ENCODE data around the gene PDILT.
"Not testable (repeated sequence)": the region's sequence is repeated elsewhere in the genome, so short reads cannot be mapped to it uniquely, and the experiment has no call there.

DNA sequence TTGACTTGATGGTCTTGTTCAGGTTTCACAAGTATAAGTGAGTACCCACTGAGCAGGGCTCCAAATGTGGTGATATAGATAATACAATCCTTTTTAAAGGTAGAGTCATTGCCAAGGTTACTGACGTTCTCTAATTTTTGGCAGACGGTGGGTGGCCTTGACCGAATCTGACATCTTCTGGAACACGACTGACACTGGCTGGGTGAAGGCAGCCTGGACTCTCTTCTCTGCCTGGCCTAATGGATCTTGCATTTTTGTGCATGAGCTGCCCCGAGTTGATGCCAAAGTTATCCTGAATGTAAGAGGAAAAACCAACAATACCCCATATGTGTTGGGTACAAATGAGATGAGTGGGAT, 19.2 kb upstream of the PDILT start:
- TF ChIP-seq, protein P1, sequence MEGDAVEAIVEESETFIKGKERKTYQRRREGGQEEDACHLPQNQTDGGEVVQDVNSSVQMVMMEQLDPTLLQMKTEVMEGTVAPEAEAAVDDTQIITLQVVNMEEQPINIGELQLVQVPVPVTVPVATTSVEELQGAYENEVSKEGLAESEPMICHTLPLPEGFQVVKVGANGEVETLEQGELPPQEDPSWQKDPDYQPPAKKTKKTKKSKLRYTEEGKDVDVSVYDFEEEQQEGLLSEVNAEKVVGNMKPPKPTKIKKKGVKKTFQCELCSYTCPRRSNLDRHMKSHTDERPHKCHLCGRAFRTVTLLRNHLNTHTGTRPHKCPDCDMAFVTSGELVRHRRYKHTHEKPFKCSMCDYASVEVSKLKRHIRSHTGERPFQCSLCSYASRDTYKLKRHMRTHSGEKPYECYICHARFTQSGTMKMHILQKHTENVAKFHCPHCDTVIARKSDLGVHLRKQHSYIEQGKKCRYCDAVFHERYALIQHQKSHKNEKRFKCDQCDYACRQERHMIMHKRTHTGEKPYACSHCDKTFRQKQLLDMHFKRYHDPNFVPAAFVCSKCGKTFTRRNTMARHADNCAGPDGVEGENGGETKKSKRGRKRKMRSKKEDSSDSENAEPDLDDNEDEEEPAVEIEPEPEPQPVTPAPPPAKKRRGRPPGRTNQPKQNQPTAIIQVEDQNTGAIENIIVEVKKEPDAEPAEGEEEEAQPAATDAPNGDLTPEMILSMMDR (IDR thresholded peaks at IDR 0.05; ENCODE audit: insufficient read depth, low read length) = not testable (repeated sequence)
- TF ChIP-seq POLR2AphosphoS5 (IDR thresholded peaks at IDR 0.05; ENCODE audit: low read depth); GABPA (IDR thresholded peaks at IDR 0.05; ENCODE audit: low read depth); SPI1 (IDR thresholded peaks at IDR 0.05; ENCODE audit: borderline replicate concordance, low read depth): not testable (repeated sequence)
- TF ChIP-seq, protein P2, sequence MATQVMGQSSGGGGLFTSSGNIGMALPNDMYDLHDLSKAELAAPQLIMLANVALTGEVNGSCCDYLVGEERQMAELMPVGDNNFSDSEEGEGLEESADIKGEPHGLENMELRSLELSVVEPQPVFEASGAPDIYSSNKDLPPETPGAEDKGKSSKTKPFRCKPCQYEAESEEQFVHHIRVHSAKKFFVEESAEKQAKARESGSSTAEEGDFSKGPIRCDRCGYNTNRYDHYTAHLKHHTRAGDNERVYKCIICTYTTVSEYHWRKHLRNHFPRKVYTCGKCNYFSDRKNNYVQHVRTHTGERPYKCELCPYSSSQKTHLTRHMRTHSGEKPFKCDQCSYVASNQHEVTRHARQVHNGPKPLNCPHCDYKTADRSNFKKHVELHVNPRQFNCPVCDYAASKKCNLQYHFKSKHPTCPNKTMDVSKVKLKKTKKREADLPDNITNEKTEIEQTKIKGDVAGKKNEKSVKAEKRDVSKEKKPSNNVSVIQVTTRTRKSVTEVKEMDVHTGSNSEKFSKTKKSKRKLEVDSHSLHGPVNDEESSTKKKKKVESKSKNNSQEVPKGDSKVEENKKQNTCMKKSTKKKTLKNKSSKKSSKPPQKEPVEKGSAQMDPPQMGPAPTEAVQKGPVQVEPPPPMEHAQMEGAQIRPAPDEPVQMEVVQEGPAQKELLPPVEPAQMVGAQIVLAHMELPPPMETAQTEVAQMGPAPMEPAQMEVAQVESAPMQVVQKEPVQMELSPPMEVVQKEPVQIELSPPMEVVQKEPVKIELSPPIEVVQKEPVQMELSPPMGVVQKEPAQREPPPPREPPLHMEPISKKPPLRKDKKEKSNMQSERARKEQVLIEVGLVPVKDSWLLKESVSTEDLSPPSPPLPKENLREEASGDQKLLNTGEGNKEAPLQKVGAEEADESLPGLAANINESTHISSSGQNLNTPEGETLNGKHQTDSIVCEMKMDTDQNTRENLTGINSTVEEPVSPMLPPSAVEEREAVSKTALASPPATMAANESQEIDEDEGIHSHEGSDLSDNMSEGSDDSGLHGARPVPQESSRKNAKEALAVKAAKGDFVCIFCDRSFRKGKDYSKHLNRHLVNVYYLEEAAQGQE (IDR thresholded peaks at IDR 0.05; ENCODE audit: insufficient replicate concordance, low read depth) = not testable (repeated sequence)

Data from HL-60 (cell line).